IMR-90 (cell line): ENCODE measurements around the gene WDR70. TPM values are rescaled to one million over a fixed set of nuclear protein-coding genes. Genes with fewer than 3 reads are reported as not detected.

Source experiments
- ATAC-seq: fragments of 200-7000 bp; cut with Tn5 transposase; 2 replicates; pipeline ENCODE4 v1.9.1; 2020; ENCODE audit warnings: low read depth, mild to moderate bottlenecking, moderate library complexity
- BruUV-seq: library from RNA; stranded (reverse); fragments of 400-500 nt; replicated peaks from 2 replicates; lab custom pipeline; 2021; lab: Mats Ljungman, UMichigan
- CTCF ChIA-PET: fragments of 300-600 bp; formaldehyde crosslinking; extraction: SDS; loops from one replicate; lab custom pipeline; 2021; ENCODE audit warnings: antibody characterized with exemption; lab: Yijun Ruan, JAX
- POLR2A ChIA-PET: fragments of 300-600 bp; sonication (Branson Sonifier 250); formaldehyde crosslinking; loops from one replicate; lab custom pipeline; 2022; ENCODE audit warnings: antibody characterized with exemption; ENCODE audit not compliant: unreplicated experiment; lab: Charles Lee
- DNase-seq: peaks from one replicate; pipeline ENCODE4 v3.0.0; 2013
- H2AFZ ChIP-seq: replicated peaks from 2 replicates; pipeline ENCODE3; 2013; ENCODE audit warnings: low read length, mild to moderate bottlenecking; ENCODE audit not compliant: poor library complexity
- H2AK5ac ChIP-seq: 2 replicates; pipeline ENCODE4 v1.6.1; 2013; ENCODE audit warnings: low read depth, low read length, inconsistent platforms
- H2AK9ac ChIP-seq: replicated peaks from 2 replicates; pipeline ENCODE3; 2013; ENCODE audit warnings: mild to moderate bottlenecking, low read depth, low read length, moderate library complexity; ENCODE audit not compliant: poor library complexity
- H2BK120ac ChIP-seq: 2 replicates; pipeline ENCODE4 v1.6.1; 2013; ENCODE audit warnings: low read depth, low read length, inconsistent platforms
- H2BK15ac ChIP-seq: 3 replicates; pipeline ENCODE4 v1.6.1; 2013; ENCODE audit warnings: low read depth, low read length, inconsistent platforms
- H2BK20ac ChIP-seq: 2 replicates; pipeline ENCODE4 v1.6.1; 2013; ENCODE audit warnings: low read depth, mild to moderate bottlenecking, inconsistent platforms, low read length, moderate library complexity
- H2BK5ac ChIP-seq: 2 replicates; pipeline ENCODE4 v1.6.1; 2013; ENCODE audit warnings: mild to moderate bottlenecking, low read depth, low read length, inconsistent platforms; ENCODE audit not compliant: poor library complexity, severe bottlenecking
- H3K14ac ChIP-seq: replicated peaks from 2 replicates; pipeline ENCODE4 v1.6.1; 2013; ENCODE audit warnings: low read depth, low read length, inconsistent platforms
- H3K18ac ChIP-seq: 2 replicates; pipeline ENCODE4 v1.6.1; 2013; ENCODE audit warnings: low read depth, low read length, control low read depth
- H3K23ac ChIP-seq: 2 replicates; pipeline ENCODE4 v1.6.1; 2013; ENCODE audit warnings: low read depth, low read length, inconsistent platforms
- H3K27ac ChIP-seq: 2 replicates; pipeline ENCODE4 v1.5.1; 2013; ENCODE audit warnings: mild to moderate bottlenecking, control low read depth, low read length; ENCODE audit not compliant: insufficient read depth
- H3K27me3 ChIP-seq: 2 replicates; pipeline ENCODE4 v1.6.1; 2013; ENCODE audit warnings: low read length; ENCODE audit not compliant: control insufficient read depth, insufficient read depth
- H3K36me3 ChIP-seq: 2 replicates; pipeline ENCODE4 v1.6.1; 2013; ENCODE audit warnings: low read length, mixed read lengths; ENCODE audit not compliant: control insufficient read depth, insufficient read depth
- H3K4ac ChIP-seq: 2 replicates; pipeline ENCODE4 v1.6.1; 2013; ENCODE audit warnings: low read depth, low read length, inconsistent platforms
- H3K4me1 ChIP-seq: 2 replicates; pipeline ENCODE4 v1.6.1; 2013; ENCODE audit warnings: low read length, mixed read lengths; ENCODE audit not compliant: control insufficient read depth, insufficient read depth
- H3K4me2 ChIP-seq: 2 replicates; pipeline ENCODE4 v1.6.1; 2013; ENCODE audit warnings: low read depth, mild to moderate bottlenecking, control low read depth, low read length, moderate library complexity
- H3K4me3 ChIP-seq: 2 replicates; pipeline ENCODE4 v1.5.1; 2013; ENCODE audit warnings: low read depth, mild to moderate bottlenecking, control low read depth, low read length, moderate library complexity; ENCODE audit not compliant: insufficient read depth
- H3K56ac ChIP-seq: 2 replicates; pipeline ENCODE4 v1.6.1; 2013; ENCODE audit warnings: low read length, inconsistent platforms; ENCODE audit not compliant: insufficient read depth; ENCODE audit errors: extremely low read depth
- H3K79me1 ChIP-seq, 2 experiments: 2 replicates each; pipeline ENCODE4 v1.6.1; 2013; ENCODE audit warnings: low read length in 2 of 2, inconsistent platforms in 1 of 2, low read depth in 1 of 2
- H3K9ac ChIP-seq: 2 replicates; pipeline ENCODE4 v1.6.1; 2013; ENCODE audit warnings: low read depth, low read length, control low read depth
- H3K9me1 ChIP-seq: 2 replicates; pipeline ENCODE4 v1.6.1; 2013; ENCODE audit warnings: low read length, inconsistent platforms; ENCODE audit not compliant: insufficient read depth
- H3K9me3 ChIP-seq: 2 replicates; pipeline ENCODE4 v1.6.1; 2013; ENCODE audit warnings: low read length; ENCODE audit not compliant: control insufficient read depth, insufficient read depth
- H4K20me1 ChIP-seq: 2 replicates; pipeline ENCODE4 v1.6.1; 2013; ENCODE audit warnings: low read length, inconsistent platforms; ENCODE audit not compliant: insufficient read depth
- H4K5ac ChIP-seq: 2 replicates; pipeline ENCODE4 v1.6.1; 2013; ENCODE audit warnings: mild to moderate bottlenecking, low read depth, low read length, control low read depth
- H4K8ac ChIP-seq, 2 experiments: 2 replicates each; pipeline ENCODE4 v1.6.1; 2013; ENCODE audit warnings: low read depth in 2 of 2, low read length in 2 of 2, control low read depth in 1 of 2, inconsistent platforms in 1 of 2
- H4K91ac ChIP-seq: 2 replicates; pipeline ENCODE4 v1.6.1; 2013; ENCODE audit warnings: low read depth, low read length, inconsistent platforms; ENCODE audit not compliant: insufficient read depth
- BHLHE40 ChIP-seq: fragments of 150-350 bp; IDR thresholded peaks from 2 replicates; pipeline ENCODE4 v1.6.1; 2016; ENCODE audit warnings: mild to moderate bottlenecking, low read depth, low read length
- CEBPB ChIP-seq: IDR thresholded peaks from 2 replicates; pipeline ENCODE4 v1.6.1; 2012; ENCODE audit warnings: low read depth, low read length, improper control_type of control experiment
- CHD1 ChIP-seq: IDR thresholded peaks from 2 replicates; pipeline ENCODE4 v1.6.1; 2012; ENCODE audit warnings: low read depth, low read length, improper control_type of control experiment
- CTCF ChIP-seq: conservative IDR thresholded peaks from 2 replicates; pipeline ENCODE4 v1.5.1; 2012; ENCODE audit warnings: mild to moderate bottlenecking, low read depth, low read length, improper control_type of control experiment
- ELK1 ChIP-seq: fragments of 150-350 bp; IDR thresholded peaks from 2 replicates; pipeline ENCODE4 v1.6.1; 2016; ENCODE audit warnings: low read depth, mild to moderate bottlenecking, low read length, moderate library complexity, borderline replicate concordance
- FOS ChIP-seq: fragments of 150-350 bp; IDR thresholded peaks from 2 replicates; pipeline ENCODE4 v1.6.1; 2016; ENCODE audit warnings: low read depth, low read length
- MAFK ChIP-seq: IDR thresholded peaks from 2 replicates; pipeline ENCODE4 v1.6.1; 2012; ENCODE audit warnings: low read depth, low read length, improper control_type of control experiment
- MAZ ChIP-seq: IDR thresholded peaks from 2 replicates; pipeline ENCODE4 v1.6.1; 2012; ENCODE audit warnings: low read depth, mild to moderate bottlenecking, low read length, improper control_type of control experiment, moderate library complexity, borderline replicate concordance
- MXI1 ChIP-seq: IDR thresholded peaks from 2 replicates; pipeline ENCODE4 v1.6.1; 2012; ENCODE audit warnings: low read depth, mild to moderate bottlenecking, low read length, moderate library complexity, borderline replicate concordance
- NFE2L2 ChIP-seq: fragments of 150-350 bp; IDR thresholded peaks from 2 replicates; pipeline ENCODE4 v1.6.1; 2016; ENCODE audit warnings: low read depth, mild to moderate bottlenecking, low read length
- POLR2A ChIP-seq: IDR thresholded peaks from 2 replicates; pipeline ENCODE4 v1.6.1; 2012; ENCODE audit warnings: mild to moderate bottlenecking, low read depth, low read length
- RAD21 ChIP-seq: IDR thresholded peaks from 2 replicates; pipeline ENCODE4 v1.6.1; 2012; ENCODE audit warnings: low read length, improper control_type of control experiment
- RCOR1 ChIP-seq: IDR thresholded peaks from 2 replicates; pipeline ENCODE4 v1.6.1; 2012; ENCODE audit warnings: mild to moderate bottlenecking, low read length, improper control_type of control experiment; ENCODE audit not compliant: insufficient replicate concordance
- RFX5 ChIP-seq: IDR thresholded peaks from 2 replicates; pipeline ENCODE4 v1.8.0; 2012; ENCODE audit warnings: low read depth, mild to moderate bottlenecking, low read length, moderate library complexity
- SMC3 ChIP-seq: fragments of 150-350 bp; IDR thresholded peaks from 2 replicates; pipeline ENCODE4 v1.6.1; 2016; ENCODE audit warnings: low read depth, mild to moderate bottlenecking, antibody characterized with exemption, low read length, moderate library complexity
- USF2 ChIP-seq: fragments of 150-350 bp; IDR thresholded peaks from 2 replicates; pipeline ENCODE4 v1.6.1; 2017; ENCODE audit warnings: mild to moderate bottlenecking, antibody characterized with exemption, low read length, low read depth
- WGBS, 2 experiments: methylation state at CpG; one replicate each; pipeline versions ENCODE4 v1.1.5 to v1.1.7; 2013; ENCODE audit warnings: missing lambda C conversion rate in 2 of 2; ENCODE audit not compliant: insufficient read length in 1 of 2; ENCODE audit errors: extremely low coverage in 2 of 2; 5-methylcytosine and 5-hydroxymethylcytosine counted together
- dilution Hi-C: fragments of 300-500 bp; cut with HindIII; formaldehyde crosslinking; loops from one replicate; pipeline ENCODE4 v1.14.3; 2018; ENCODE audit warnings: low sequenced_read_pairs; ENCODE audit not compliant: unreplicated experiment
- in situ Hi-C: fragments of 300-500 bp; cut with MboI; formaldehyde crosslinking; loops from 3 replicates; pipeline ENCODE4 v1.14.3; 2019; ENCODE audit warnings: low sequenced_read_pairs, inconsistent platforms, mixed read lengths
- intact Hi-C: fragments of 100-400 bp; cut with micrococcal nuclease; formaldehyde crosslinking; loops from 2 replicates; pipeline ENCODE4 v1.10.0; 2022
- polyA plus RNA-seq, 3 experiments: library from polyadenylated mRNA; depleted of rRNA; stranded (reverse); fragments of >200 nt; gene quantifications; 2 replicates each; pipeline ENCODE4 v1.2.3, GENCODE V29; 2012; ENCODE audit warnings: low replicate concordance in 1 of 3
- total RNA-seq: library from RNA; depleted of rRNA; stranded (reverse); fragments of >200 nt; gene quantifications from 2 replicates; pipeline ENCODE4 v1.2.3, GENCODE V29; 2012

The WDR70 gene
- total and polyA plus RNA-seq, 2 of the 4 experiments (the other 2 are of a cell fraction), result 16.7 to 29.9 TPM

- no peak for TF ChIP-seq MAZ
- no peak for TF ChIP-seq MAFK
- no peak for TF ChIP-seq ELK1
- no peak for TF ChIP-seq POLR2A
- no peak for TF ChIP-seq CEBPB
- no peak for TF ChIP-seq NFE2L2
- no peak for TF ChIP-seq FOS
- TF ChIP-seq CHD1, result no peak
- no peak for TF ChIP-seq USF2
- no peak for TF ChIP-seq SMC3
- TF ChIP-seq MXI1, result no peak
- no peak for TF ChIP-seq RFX5
- no peak for TF ChIP-seq RAD21
- no peak for TF ChIP-seq BHLHE40
- no peak for TF ChIP-seq RCOR1
- TF ChIP-seq CTCF, result no peak
- Histone ChIP-seq H4K20me1 (no peaks in the 10 kb centered on the region), H3K14ac (no peak overlapping the region), H3K27me3 (no peaks in the 10 kb centered on the region), H2AK9ac (no peak overlapping the region), H3K56ac (no peak overlapping the region), H4K5ac (no peak overlapping the region), H3K18ac (no peak overlapping the region), H3K9me3 (no peaks in the 10 kb centered on the region), H3K4me2 (no peak overlapping the region), H3K4ac (no peak overlapping the region), H4K8ac (no peak overlapping the region), H2AFZ (no peak overlapping the region), H2BK120ac (no peak overlapping the region), H2BK15ac (no peak overlapping the region), H3K4me3 (no peak overlapping the region), H3K9me1 (no peaks in the 10 kb centered on the region), H2AK5ac (no peak overlapping the region), H3K4me1 (no peaks in the 10 kb centered on the region), H3K79me1 (no peaks in the 10 kb centered on the region), H3K9ac (no peak overlapping the region), H3K23ac (no peak overlapping the region), H4K91ac (no peak overlapping the region), H3K36me3 (no peaks in the 10 kb centered on the region), H2BK5ac (no peak overlapping the region), H3K27ac (no peak overlapping the region), H2BK20ac (no peak overlapping the region)
- in situ Hi-C loops (no loop called here), intact Hi-C loops (no loop called here), dilution Hi-C loops (no loop called here)
- no peak for DNase-seq
- no CpG with 5 or more reads among the region's 1 CpG for WGBS, 2 experiments
- no TSS peak for BruUV-seq
- no peak for ATAC-seq
- ChIA-PET POLR2A (no interaction called here), CTCF (no interaction called here)
Observed at GRCh38 chr5:37604290-37604689, 225.2 kb downstream of the WDR70 start.
